Measurements from ENCODE around the gene AMDHD1. TPM values are rescaled to one million over a fixed set of nuclear protein-coding genes. Genes with fewer than 3 reads are reported as not detected.

The AMDHD1 gene
- total RNA-seq, 1 donor from 2014 or later, result 2.2 TPM

- Mint-ChIP-seq H3K4me3 (no peak overlapping the region), H3K4me1 (peaks cover 2% of the 10 kb centered on the region), H3K9me3 (no peaks in the 10 kb centered on the region), H3K27me3 (ENCODE audit: insufficient read depth, low read depth) (peaks cover 3% of the 10 kb centered on the region), H3K36me3 (peaks cover 5% of the 10 kb centered on the region), H3K27ac (no peak overlapping the region)
- Histone ChIP-seq H3K27ac (no peak overlapping the region), H4K20me1 (ENCODE audit: low read depth) (no peaks in the 10 kb centered on the region), H3K4me3 (no peak overlapping the region), H3F3A (ENCODE audit: low read depth) (peaks cover 17% of the 10 kb centered on the region), H3K9me3 (ENCODE audit: low read depth) (no peaks in the 10 kb centered on the region), H3K4me1 (peaks cover 4% of the 10 kb centered on the region), H3K36me3 (peaks cover 12% of the 10 kb centered on the region), H2AFZ (replicated peaks) (no peak overlapping the region), H3K27me3 (no peaks in the 10 kb centered on the region), H3K9ac (no peak overlapping the region), H3K79me2 (ENCODE audit: low read depth) (no peaks in the 10 kb centered on the region), H3K4me2 (no peak overlapping the region)
- TF ChIP-seq EZH2phosphoT487 (IDR thresholded peaks at IDR 0.05) (no peak), EZH2 (IDR thresholded peaks at IDR 0.05) (no peak), CTCF (IDR thresholded peaks at IDR 0.05) (no peak)
- no peak for DNase-seq (ENCODE audit: low spot score)
Measured at GRCh38 chr12:95999484-95999883, 56.4 kb downstream of the AMDHD1 start.

DNA sequence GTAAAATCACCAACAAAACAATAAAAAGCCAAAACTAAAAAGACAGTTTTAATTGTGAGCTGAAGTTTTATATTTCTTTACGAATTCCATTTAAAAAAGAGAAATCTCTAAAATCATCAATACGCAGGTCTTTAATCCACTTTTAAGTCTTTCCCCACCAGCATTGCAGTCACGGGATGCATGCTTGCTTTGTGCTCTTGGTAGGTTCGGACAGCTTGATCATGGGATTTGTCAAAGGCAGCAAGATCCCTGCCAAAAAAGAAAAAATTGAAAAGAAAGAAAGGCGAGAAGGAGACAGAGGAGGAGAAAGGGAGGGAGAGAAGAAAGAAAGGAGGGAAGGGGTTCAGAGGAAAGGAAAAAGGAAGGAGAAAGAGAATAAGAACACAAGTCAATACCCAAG lies 57.7 kb downstream of the AMDHD1 start:
- no peaks in the 10 kb centered on the region for H3K27me3 ChIP-seq
- no peak for DNase-seq (ENCODE audit: low spot score)
- no peak overlapping the region for H3K4me3 ChIP-seq
- H3K36me3 Mint-ChIP-seq, result peaks cover 16% of the 10 kb centered on the region
- H3K4me3 Mint-ChIP-seq, result no peak overlapping the region
- peaks cover 3% of the 10 kb centered on the region for H3K27me3 Mint-ChIP-seq (ENCODE audit: insufficient read depth, low read depth)
- no peak overlapping the region for H3K27ac ChIP-seq
- no peak overlapping the region for H2AFZ ChIP-seq (replicated peaks)
- no peak overlapping the region for H3K9ac ChIP-seq
- TF ChIP-seq EZH2phosphoT487 (IDR thresholded peaks at IDR 0.05) (no peak), EZH2 (IDR thresholded peaks at IDR 0.05) (no peak), CTCF (IDR thresholded peaks at IDR 0.05) (no peak)
- H3K27ac Mint-ChIP-seq, result no peak overlapping the region
- no peaks in the 10 kb centered on the region for H3K9me3 Mint-ChIP-seq
- H3F3A ChIP-seq (ENCODE audit: low read depth), result peaks cover 17% of the 10 kb centered on the region
- peaks cover 4% of the 10 kb centered on the region for H3K4me1 ChIP-seq
- no peaks in the 10 kb centered on the region for H4K20me1 ChIP-seq (ENCODE audit: low read depth)
- no peak overlapping the region for H3K4me2 ChIP-seq
- no peaks in the 10 kb centered on the region for H3K9me3 ChIP-seq (ENCODE audit: low read depth)
- peaks cover 12% of the 10 kb centered on the region for H3K36me3 ChIP-seq
- H3K79me2 ChIP-seq (ENCODE audit: low read depth), result no peaks in the 10 kb centered on the region
- H3K4me1 Mint-ChIP-seq, result peaks cover 2% of the 10 kb centered on the region

DNA sequence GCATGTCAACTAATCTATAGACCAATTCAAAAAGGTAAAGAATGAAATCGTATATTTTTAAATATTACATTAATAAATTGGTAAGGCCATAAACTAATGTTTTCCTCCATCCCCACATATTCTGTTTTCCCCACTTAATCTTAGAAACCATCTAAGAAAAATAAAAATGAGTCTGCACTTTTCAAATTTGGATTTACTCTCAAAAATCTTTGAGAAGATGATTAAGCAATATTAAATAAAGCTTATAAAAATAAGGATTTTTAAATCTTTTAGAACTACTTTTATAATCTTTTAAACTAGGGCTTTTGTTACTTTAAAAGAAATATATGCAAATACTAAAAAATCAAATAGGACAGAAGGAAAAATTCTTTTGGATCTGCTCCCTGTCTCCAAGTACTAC lies 63.6 kb downstream of the AMDHD1 start:
- H3K4me2 ChIP-seq, result no peak overlapping the region
- H3K4me1 ChIP-seq, result no peaks in the 10 kb centered on the region
- H4K20me1 ChIP-seq (ENCODE audit: low read depth), result no peaks in the 10 kb centered on the region
- no peak overlapping the region for H3K4me3 ChIP-seq
- Mint-ChIP-seq H3K27ac (no peak overlapping the region), H3K4me3 (no peak overlapping the region), H3K4me1 (no peaks in the 10 kb centered on the region), H3K9me3 (no peaks in the 10 kb centered on the region), H3K27me3 (ENCODE audit: insufficient read depth, low read depth) (no peaks in the 10 kb centered on the region), H3K36me3 (peaks cover 28% of the 10 kb centered on the region)
- no peak overlapping the region for H3K9ac ChIP-seq
- no peaks in the 10 kb centered on the region for H3F3A ChIP-seq (ENCODE audit: low read depth)
- no peaks in the 10 kb centered on the region for H3K9me3 ChIP-seq (ENCODE audit: low read depth)
- H2AFZ ChIP-seq (replicated peaks), result no peak overlapping the region
- no peaks in the 10 kb centered on the region for H3K79me2 ChIP-seq (ENCODE audit: low read depth)
- no peak overlapping the region for H3K27ac ChIP-seq
- no peaks in the 10 kb centered on the region for H3K27me3 ChIP-seq
- H3K36me3 ChIP-seq, result peaks cover 18% of the 10 kb centered on the region
- no peak for DNase-seq (ENCODE audit: low spot score)
- TF ChIP-seq EZH2 (IDR thresholded peaks at IDR 0.05), result no peak

- Mint-ChIP-seq H3K9me3 (no peaks in the 10 kb centered on the region), H3K4me1 (no peaks in the 10 kb centered on the region), H3K36me3 (peaks cover 30% of the 10 kb centered on the region), H3K4me3 (no peak overlapping the region), H3K27ac (no peak overlapping the region), H3K27me3 (ENCODE audit: insufficient read depth, low read depth) (no peaks in the 10 kb centered on the region)
- Histone ChIP-seq H2AFZ (replicated peaks) (no peak overlapping the region), H3K36me3 (peaks cover 10% of the 10 kb centered on the region), H3K4me2 (no peak overlapping the region), H3F3A (ENCODE audit: low read depth) (no peaks in the 10 kb centered on the region), H3K4me3 (no peak overlapping the region), H3K9me3 (ENCODE audit: low read depth) (no peaks in the 10 kb centered on the region), H3K27ac (no peak overlapping the region), H3K79me2 (ENCODE audit: low read depth) (no peaks in the 10 kb centered on the region), H3K4me1 (no peaks in the 10 kb centered on the region), H3K27me3 (no peaks in the 10 kb centered on the region), H3K9ac (no peak overlapping the region), H4K20me1 (ENCODE audit: low read depth) (no peaks in the 10 kb centered on the region)
- DNase-seq (ENCODE audit: low spot score), result no peak
- no peak for TF ChIP-seq EZH2 (IDR thresholded peaks at IDR 0.05)
- TF ChIP-seq CTCF (IDR thresholded peaks at IDR 0.05), result no peak
- no peak for TF ChIP-seq EZH2phosphoT487 (IDR thresholded peaks at IDR 0.05)
Measured at GRCh38 chr12:96007729-96008128, 64.6 kb downstream of the AMDHD1 start.

All from neural progenitor cell (in vitro differentiated cells).